HepG2 (cell line): Measurements from ENCODE around the gene PGA4.
"Not testable (repeated sequence)": the region's sequence is repeated elsewhere in the genome, so short reads cannot be mapped to it uniquely, and the experiment has no call there.

Experiments
- BCL6 ChIP-seq: IDR thresholded peaks from 2 replicates; pipeline ENCODE4 v1.6.1; 2016; ENCODE audit warnings: missing genetic modification reagents, missing compliant biosample characterization
- NR2C2 ChIP-seq: sonication (generic); formaldehyde crosslinking; IDR thresholded peaks from 2 replicates; pipeline ENCODE4 v1.4.0; 2020; ENCODE audit warnings: missing genetic modification reagents, mild to moderate bottlenecking, moderate library complexity, borderline replicate concordance
- ZIK1 ChIP-seq: sonication (generic); formaldehyde crosslinking; IDR thresholded peaks from 2 replicates; pipeline ENCODE4 v1.5.0; 2020; ENCODE audit warnings: mild to moderate bottlenecking, low read depth, missing genetic modification reagents, borderline replicate concordance
- ZNF138 ChIP-seq: sonication (generic); formaldehyde crosslinking; IDR thresholded peaks from 2 replicates; pipeline ENCODE4 v1.5.0; 2020; ENCODE audit warnings: mild to moderate bottlenecking, low read depth, missing genetic modification reagents
- ZNF383 ChIP-seq: sonication (generic); formaldehyde crosslinking; IDR thresholded peaks from 2 replicates; pipeline ENCODE4 v1.4.0; 2020; ENCODE audit warnings: missing genetic modification reagents, mild to moderate bottlenecking, borderline replicate concordance
- ZNF792 ChIP-seq: IDR thresholded peaks from 2 replicates; pipeline ENCODE4 v1.6.1; 2016
- ZSCAN9 ChIP-seq: IDR thresholded peaks from 2 replicates; pipeline ENCODE4 v1.6.1; 2016; ENCODE audit warnings: borderline replicate concordance

GRCh38 chr11:61203873-61204272, 18.3 kb upstream of the PGA4 start:
- not testable (repeated sequence) for TF ChIP-seq NR2C2 (CRISPR knock-in tag); BCL6 (CRISPR knock-in tag); ZNF383 (CRISPR knock-in tag); ZIK1 (CRISPR knock-in tag); ZSCAN9; ZNF138 (CRISPR knock-in tag); ZNF792 (CRISPR knock-in tag)
